Endothelial cell of umbilical vein (primary cell): ENCODE results near the gene IFT27. TPM values are rescaled to one million over a fixed set of nuclear protein-coding genes. Genes with fewer than 3 reads are reported as not detected.

Experiments
- BruUV-seq: library from RNA; stranded (reverse); fragments of 400-500 nt; replicated peaks from 2 replicates; lab custom pipeline; 2021; lab: Mats Ljungman, UMichigan
- CTCF ChIA-PET: fragments of 300-600, 350-600 bp; sonication (Branson Sonifier 250); formaldehyde crosslinking; loops from one replicate; lab custom pipeline; 2021; ENCODE audit warnings: antibody characterized with exemption, inconsistent platforms; lab: Charles Lee
- POLR2A ChIA-PET: fragments of 300-600, 350-600 bp; sonication (Branson Sonifier 250); formaldehyde crosslinking; loops from one replicate; lab custom pipeline; 2021; ENCODE audit warnings: antibody characterized with exemption, inconsistent platforms; lab: Charles Lee
- DNase-seq: peaks from one replicate; pipeline ENCODE4 v3.0.0-alpha.2; 2011; ENCODE audit warnings: low read depth, low spot score
- FAIRE-seq: peaks from 2 replicates; lab custom pipeline; 2011; peaks lifted over from hg19 to GRCh38; lab: Jason Lieb, UNC
- H2AFZ ChIP-seq: 2 replicates; pipeline ENCODE4 v1.6.0; 2012; ENCODE audit warnings: low read depth, low read length, control low read depth, inconsistent platforms
- H3K27ac ChIP-seq: 2 replicates; pipeline ENCODE4 v1.5.1; 2011; ENCODE audit warnings: low read depth, mild to moderate bottlenecking, control low read depth, low read length, moderate library complexity; ENCODE audit not compliant: insufficient read depth
- H3K27me3 ChIP-seq, 2 experiments: 2 replicates each; pipeline versions ENCODE4 v1.6.0 to v1.6.1; 2011; ENCODE audit warnings: low read length in 2 of 2, mixed read lengths in 1 of 2; ENCODE audit not compliant: control insufficient read depth in 2 of 2, insufficient read depth in 2 of 2
- H3K36me3 ChIP-seq, 2 experiments: 2 replicates in 1 of 2; 3 replicates in 1 of 2; pipeline ENCODE4 v1.5.1; 2011; ENCODE audit warnings: low read length in 2 of 2, mild to moderate bottlenecking in 1 of 2, moderate library complexity in 1 of 2; ENCODE audit not compliant: control insufficient read depth in 2 of 2, insufficient read depth in 2 of 2; ENCODE audit errors: extremely low read depth in 1 of 2
- H3K4me1 ChIP-seq: 3 replicates; pipeline ENCODE4 v1.5.1; 2011; ENCODE audit warnings: mild to moderate bottlenecking, low read length; ENCODE audit not compliant: control insufficient read depth, insufficient read depth; ENCODE audit errors: extremely low read depth
- H3K4me2 ChIP-seq: 2 replicates; pipeline ENCODE4 v1.6.1; 2011; ENCODE audit warnings: low read length, control low read depth, mixed read lengths; ENCODE audit not compliant: insufficient read depth
- H3K4me3 ChIP-seq, 3 experiments: fragments of 200-600 bp in 1 of 3; sonication (generic), shearing (Covaris generic) in 1 of 3; replicated peaks in 1 of 3; 2 replicates each; pipeline ENCODE4 v1.5.1; 2011 to 2016; ENCODE audit warnings: control low read depth in 3 of 3, low read length in 3 of 3, mild to moderate bottlenecking in 2 of 3, inconsistent platforms in 1 of 3, low read depth in 1 of 3, moderate library complexity in 1 of 3; ENCODE audit not compliant: insufficient read depth in 1 of 3
- H3K79me2 ChIP-seq: 2 replicates; pipeline ENCODE4 v1.6.0; 2012; ENCODE audit warnings: low read length, inconsistent platforms; ENCODE audit not compliant: control insufficient read depth, insufficient read depth
- H3K9ac ChIP-seq: replicated peaks from 2 replicates; pipeline ENCODE3; 2011; ENCODE audit warnings: low read length, control low read depth; ENCODE audit not compliant: insufficient read depth; ENCODE audit errors: extremely low read depth
- H3K9me1 ChIP-seq: replicated peaks from 3 replicates; pipeline ENCODE4 v1.6.0; 2011; ENCODE audit warnings: mild to moderate bottlenecking, low read length; ENCODE audit not compliant: control insufficient read depth, insufficient read depth; ENCODE audit errors: extremely low read depth
- H3K9me3 ChIP-seq: replicated peaks from 2 replicates; pipeline ENCODE4 v1.5.1; 2012; ENCODE audit warnings: low read length, inconsistent platforms; ENCODE audit not compliant: control insufficient read depth, insufficient read depth
- H4K20me1 ChIP-seq: replicated peaks from 2 replicates; pipeline ENCODE3; 2011; ENCODE audit warnings: mild to moderate bottlenecking, low read length; ENCODE audit not compliant: control insufficient read depth, insufficient read depth; ENCODE audit errors: extremely low read depth
- CTCF ChIP-seq, 2 donors: IDR thresholded peaks; 1 replicate in 1 of 2; 2 replicates in 1 of 2; pipeline ENCODE4 v1.5.1; 2011; ENCODE audit warnings: low read length in 2 of 2, mild to moderate bottlenecking in 2 of 2, moderate library complexity in 2 of 2, control low read depth in 1 of 2, inconsistent platforms in 1 of 2, low read depth in 1 of 2; ENCODE audit not compliant: insufficient read depth in 1 of 2; ENCODE audit errors: extremely low read depth in 1 of 2
- EZH2 ChIP-seq: IDR thresholded peaks from 2 replicates; pipeline ENCODE4 v1.6.1; 2012; ENCODE audit warnings: borderline replicate concordance, low read depth, mild to moderate bottlenecking, moderate library complexity, low read length, inconsistent platforms; ENCODE audit not compliant: severe bottlenecking
- FOS ChIP-seq: IDR thresholded peaks from 2 replicates; pipeline ENCODE4 v1.6.1; 2011; ENCODE audit warnings: mild to moderate bottlenecking, low read length, moderate library complexity, borderline replicate concordance; ENCODE audit not compliant: insufficient read depth
- GATA2 ChIP-seq: IDR thresholded peaks from 2 replicates; pipeline ENCODE4 v1.7.0; 2011; ENCODE audit warnings: low read depth, mild to moderate bottlenecking, moderate library complexity, mixed read lengths, low read length; ENCODE audit not compliant: insufficient read length, insufficient read depth
- JUN ChIP-seq: IDR thresholded peaks from 2 replicates; pipeline ENCODE4 v1.6.1; 2011; ENCODE audit warnings: borderline replicate concordance, low read depth; ENCODE audit not compliant: insufficient read length, insufficient read depth
- MAX ChIP-seq: IDR thresholded peaks from 2 replicates; pipeline ENCODE4 v1.6.1; 2011; ENCODE audit not compliant: insufficient read depth, insufficient read length
- MYC ChIP-seq: IDR thresholded peaks from one replicate; pipeline ENCODE4 v1.6.1; 2011; ENCODE audit warnings: mild to moderate bottlenecking, low read depth, low read length
- POLR2A ChIP-seq: IDR thresholded peaks from 2 replicates; pipeline ENCODE4 v1.6.1; 2012; ENCODE audit warnings: low read depth, mild to moderate bottlenecking, control low read depth, low read length
- POLR2AphosphoS5 ChIP-seq: IDR thresholded peaks from 2 replicates; pipeline ENCODE4 v1.6.1; 2012; ENCODE audit warnings: low read depth, mild to moderate bottlenecking, control low read depth, low read length, moderate library complexity; ENCODE audit not compliant: insufficient read depth
- dilution Hi-C: fragments of 300-500 bp; cut with MboI; formaldehyde crosslinking; loops from one replicate; pipeline ENCODE4 v1.15.0; 2019; ENCODE audit warnings: low sequenced_read_pairs; ENCODE audit not compliant: extremely low pct_ligation_motif_present
- intact Hi-C: fragments of 100-400 bp; cut with micrococcal nuclease; formaldehyde crosslinking; loops from one replicate; pipeline ENCODE4 v1.10.0; 2022
- polyA plus RNA-seq, 4 experiments: library from polyadenylated mRNA; depleted of rRNA in 3 of 4; stranded (reverse) in 3 of 4; unstranded in 1 of 4; fragments of >200 nt; gene quantifications; 2 replicates each; pipeline versions ENCODE4 v1.2.1 to v1.2.3, GENCODE V29; 2011 to 2012; ENCODE audit warnings: missing spikeins in 1 of 4
- total RNA-seq: library from RNA; stranded (reverse); gene quantifications from 2 replicates; pipeline ENCODE4 v1.2.3, GENCODE V29; 2021

IFT27 gene
- total and polyA plus RNA-seq, 2 donors (not counting 3 experiments of a cell fraction or from before 2014, with no cell fraction given), result 29.9 to 33.7 TPM

- no peaks in the 10 kb centered on the region for H3K79me2 ChIP-seq
- H3K4me2 ChIP-seq, result no peak overlapping the region
- H3K9me3 ChIP-seq, result no peaks in the 10 kb centered on the region
- no peak overlapping the region for H3K4me3 ChIP-seq
- peaks cover 13 to 14% of the 10 kb centered on the region in 2 experiments for H3K27me3 ChIP-seq
- H4K20me1 ChIP-seq, result no peaks in the 10 kb centered on the region
- intact Hi-C loops (no loop called here), dilution Hi-C loops (no loop called here)
- no peak for TF ChIP-seq EZH2
- no peak for TF ChIP-seq MYC
- no peak for TF ChIP-seq CTCF (IDR thresholded peaks at IDR 0.05; ENCODE audit: extremely low read depth in 1 of 2, insufficient read depth in 1 of 2, low read depth in 1 of 2, low read length in 2 of 2)
- no peak for TF ChIP-seq GATA2
- no peak for TF ChIP-seq MAX
- no peak for TF ChIP-seq FOS
- no peak for TF ChIP-seq POLR2A
- no peak for TF ChIP-seq POLR2AphosphoS5
- no peak for TF ChIP-seq JUN
- no TSS peak for BruUV-seq
- H3K9ac ChIP-seq, result no peak overlapping the region
- H3K4me1 ChIP-seq, result peaks cover 9% of the 10 kb centered on the region
- CTCF ChIA-PET, result interaction anchor here (0.9 to 2.7 kb wide), 5 partner anchors 9 to 46 kb away, joined by 4 to 12 read pairs (median 4); partner anchors contain the start of gene IFT27
- POLR2A ChIA-PET, result no interaction called here
- H2AFZ ChIP-seq, result no peak overlapping the region
- H3K27ac ChIP-seq, result peak overlapping the region; percentile 18
- DNase-seq, result peak; percentile 14
- FAIRE-seq, result no peak
- no peaks in the 10 kb centered on the region for H3K9me1 ChIP-seq
- no peaks in the 10 kb centered on the region for H3K36me3 ChIP-seq
Measured at GRCh38 chr22:36822581-36822980, 46.7 kb upstream of the IFT27 start.
